ENCODE measurements around the gene IL2.

The IL2 gene

GRCh38 chr4:122456231-122457116, at the start of gene IL2:
Gene IL2, minus strand, starts transcription at chr4:122456725. Its CDS starts 285 bp downstream, at chr4:122456440.
- H3K36me3 ChIP-seq (ENCODE audit: insufficient read depth, low read length): no peaks in the 10 kb centered on the region
- H4K20me1 ChIP-seq (ENCODE audit: insufficient read depth, low read length, poor library complexity, severe bottlenecking): no peaks in the 10 kb centered on the region
- no peak within 1 kb of the TSS for H3K9ac ChIP-seq (ENCODE audit: low read depth, low read length, poor library complexity, severe bottlenecking)
- H2AFZ ChIP-seq (ENCODE audit: low read length): no peak within 1 kb of the TSS
- H3F3A ChIP-seq (ENCODE audit: low read depth): no peaks in the 10 kb centered on the region
- TF ChIP-seq CTCF (conservative IDR thresholded peaks at IDR 0.05; ENCODE audit: low read length) (no peak), EZH2phosphoT487 (IDR thresholded peaks at IDR 0.05; ENCODE audit: borderline replicate concordance) (no peak)
- H3K79me2 ChIP-seq (ENCODE audit: insufficient read depth, low read length): no peaks in the 10 kb centered on the region
- H3K27me3 ChIP-seq (ENCODE audit: insufficient read depth, low read length, poor library complexity, severe bottlenecking): peaks cover 4% of the 10 kb centered on the region
- H3K4me3 ChIP-seq (ENCODE audit: low read length, poor library complexity, severe bottlenecking): no peak within 1 kb of the TSS
- peak within 1 kb of the TSS; percentile 22 for H3K4me2 ChIP-seq (ENCODE audit: low read depth, low read length, poor library complexity, severe bottlenecking)
- H3K9me2 ChIP-seq (replicated peaks; ENCODE audit: low read depth, low read length): no peaks in the 10 kb centered on the region
- H3K4me1 ChIP-seq (ENCODE audit: insufficient read depth, low read length, poor library complexity, severe bottlenecking): peaks cover 12% of the 10 kb centered on the region
- H3K9me3 ChIP-seq (ENCODE audit: insufficient read depth, low read depth, low read length): no peaks in the 10 kb centered on the region

- Histone ChIP-seq H3K9me3 (ENCODE audit: insufficient read depth, low read depth, low read length) (no peaks in the 10 kb centered on the region), H2AFZ (ENCODE audit: low read length) (no peak overlapping the region), H3K4me1 (ENCODE audit: insufficient read depth, low read length, poor library complexity, severe bottlenecking) (peaks cover 10% of the 10 kb centered on the region), H3K79me2 (ENCODE audit: insufficient read depth, low read length) (no peaks in the 10 kb centered on the region), H3K9me2 (replicated peaks; ENCODE audit: low read depth, low read length) (no peaks in the 10 kb centered on the region), H3K27me3 (ENCODE audit: insufficient read depth, low read length, poor library complexity, severe bottlenecking) (peaks cover 60% of the 10 kb centered on the region), H4K20me1 (ENCODE audit: insufficient read depth, low read length, poor library complexity, severe bottlenecking) (peaks cover 7% of the 10 kb centered on the region), H3K9ac (ENCODE audit: low read depth, low read length, poor library complexity, severe bottlenecking) (no peak overlapping the region), H3K36me3 (ENCODE audit: insufficient read depth, low read length) (no peaks in the 10 kb centered on the region), H3K4me3 (ENCODE audit: low read length, poor library complexity, severe bottlenecking) (no peak overlapping the region), H3K4me2 (ENCODE audit: low read depth, low read length, poor library complexity, severe bottlenecking) (no peak overlapping the region), H3F3A (ENCODE audit: low read depth) (no peaks in the 10 kb centered on the region)
- TF ChIP-seq EZH2phosphoT487 (IDR thresholded peaks at IDR 0.05; ENCODE audit: borderline replicate concordance) (peak; percentile 50), CTCF (conservative IDR thresholded peaks at IDR 0.05; ENCODE audit: low read length) (no peak)
These were observed 46.7 kb upstream of the IL2 start for GRCh38 chr4:122503214-122503613.

GRCh38 chr4:122500852-122501501, 44.5 kb upstream of the IL2 start:
- H3K9me3 ChIP-seq (ENCODE audit: insufficient read depth, low read depth, low read length): no peaks in the 10 kb centered on the region
- H3K27me3 ChIP-seq (ENCODE audit: insufficient read depth, low read length, poor library complexity, severe bottlenecking): peaks cover 40% of the 10 kb centered on the region
- H3K9me2 ChIP-seq (replicated peaks; ENCODE audit: low read depth, low read length): no peaks in the 10 kb centered on the region
- no peak overlapping the region for H3K4me2 ChIP-seq (ENCODE audit: low read depth, low read length, poor library complexity, severe bottlenecking)
- H3K4me3 ChIP-seq (ENCODE audit: low read length, poor library complexity, severe bottlenecking): no peak overlapping the region
- H3K9ac ChIP-seq (ENCODE audit: low read depth, low read length, poor library complexity, severe bottlenecking): no peak overlapping the region
- no peaks in the 10 kb centered on the region for H3K36me3 ChIP-seq (ENCODE audit: insufficient read depth, low read length)
- peaks cover 7% of the 10 kb centered on the region for H4K20me1 ChIP-seq (ENCODE audit: insufficient read depth, low read length, poor library complexity, severe bottlenecking)
- no peak overlapping the region for H2AFZ ChIP-seq (ENCODE audit: low read length)
- H3K79me2 ChIP-seq (ENCODE audit: insufficient read depth, low read length): no peaks in the 10 kb centered on the region
- no peaks in the 10 kb centered on the region for H3F3A ChIP-seq (ENCODE audit: low read depth)
- peaks cover 10% of the 10 kb centered on the region for H3K4me1 ChIP-seq (ENCODE audit: insufficient read depth, low read length, poor library complexity, severe bottlenecking)
- no peak for TF ChIP-seq EZH2phosphoT487 (IDR thresholded peaks at IDR 0.05; ENCODE audit: borderline replicate concordance)
- TF ChIP-seq CTCF (conservative IDR thresholded peaks at IDR 0.05; ENCODE audit: low read length): no peak

All from Loucy (cell line).